ENCODE data around the gene BDNF. TPM values are rescaled to one million over a fixed set of nuclear protein-coding genes. Genes with fewer than 3 reads are reported as not detected.

Gene BDNF
- total and polyA plus RNA-seq, 2 of the 8 experiments (the other 6 are each of a cell fraction or from before 2014, with no cell fraction given) = 2.4 to 5.4 TPM

- TF ChIP-seq EZH2 (IDR thresholded peaks at IDR 0.05; ENCODE audit: low read depth, low read length, severe bottlenecking) (no peak), USF2 (IDR thresholded peaks at IDR 0.05; ENCODE audit: low read length) (no peak), SIX5 (IDR thresholded peaks at IDR 0.05; ENCODE audit: low read depth, low read length) (no peak), GABPA (IDR thresholded peaks at IDR 0.05; ENCODE audit: borderline replicate concordance, insufficient read depth, low read length) (no peak), SIRT6 (IDR thresholded peaks at IDR 0.05; ENCODE audit: low read length) (no peak)
Measured at GRCh38 chr11:27618281-27618915, 81.9 kb downstream of the BDNF start (continued).
